Stomach (tissue), 9 donors: ENCODE measurements around the gene TMEFF2. TPM values are rescaled to one million over a fixed set of nuclear protein-coding genes. Genes with fewer than 3 reads are reported as not detected.

Experiments
- DNase-seq, 2 donors: peaks; one replicate each; pipeline versions ENCODE4 v3.0.0 to v3.0.0-alpha.2; 2013 to 2019
- H3K27ac ChIP-seq, 5 donors: fragments of 200-600 bp in 4 of 5; sonication (generic) in 4 of 5; one replicate each; pipeline ENCODE4 v1.5.1; 2013 to 2019; ENCODE audit warnings: mild to moderate bottlenecking in 1 of 5, moderate library complexity in 1 of 5
- H3K27me3 ChIP-seq, 3 donors: fragments of 200-600 bp; sonication (generic); one replicate each; pipeline ENCODE4 v1.5.1; 2017 to 2019; ENCODE audit warnings: mixed run types in 1 of 3
- H3K36me3 ChIP-seq, 4 donors: fragments of 200-600 bp; sonication (generic); 1 replicate in 3 of 4; 2 replicates in 1 of 4; pipeline ENCODE4 v1.5.1; 2016 to 2019
- H3K4me1 ChIP-seq, 4 donors: fragments of 200-600 bp; sonication (generic); one replicate each; pipeline ENCODE4 v1.5.1; 2016 to 2019
- H3K4me3 ChIP-seq, 4 donors: fragments of 200-600 bp; sonication (generic) in 3 of 4; one replicate each; pipeline ENCODE4 v1.5.1; 2016 to 2019; ENCODE audit warnings: mild to moderate bottlenecking in 1 of 4
- H3K9me3 ChIP-seq, 4 donors: fragments of 200-600 bp; sonication (generic); one replicate each; pipeline ENCODE4 v1.5.1; 2016 to 2019
- CTCF ChIP-seq, 7 experiments: fragments of 450-650 bp in 4 of 7; fragments of 200-600 bp in 3 of 7; sonication (generic) in 3 of 7; IDR thresholded peaks; one replicate each; pipeline ENCODE4 v1.5.1; 2016 to 2019; ENCODE audit warnings: antibody characterized with exemption in 7 of 7, control low read depth in 2 of 7, mild to moderate bottlenecking in 1 of 7
- EP300 ChIP-seq: sonication (generic); formaldehyde crosslinking; IDR thresholded peaks from one replicate; pipeline ENCODE4 v1.6.1; 2017; ENCODE audit warnings: antibody characterized with exemption
- POLR2A ChIP-seq, 4 donors: fragments of 450-650 bp; IDR thresholded peaks; one replicate each; pipeline ENCODE4 v1.6.1; 2016; ENCODE audit warnings: antibody characterized with exemption in 4 of 4, control low read depth in 2 of 4, mild to moderate bottlenecking in 1 of 4, moderate library complexity in 1 of 4
- POLR2AphosphoS5 ChIP-seq, 3 donors: sonication (generic); formaldehyde crosslinking; IDR thresholded peaks; one replicate each; pipeline ENCODE4 v1.6.1; 2016; ENCODE audit warnings: antibody characterized with exemption in 3 of 3
- WGBS, 5 donors: extraction: QIAGEN DNeasy Blood & Tissue Kit in 3 of 5; methylation state at CpG; one replicate each; pipeline versions ENCODE4 v1.1.5 to v1.1.7; 2013 to 2018; 5-methylcytosine and 5-hydroxymethylcytosine counted together
- intact Hi-C: fragments of 100-400 bp; cut with DNase I; formaldehyde crosslinking; loops from one replicate; pipeline ENCODE4 v1.15.1; 2023; ENCODE audit warnings: low total_unique reads
- polyA plus RNA-seq, 3 donors: library from polyadenylated mRNA; stranded (reverse); fragments of 200-250 nt; gene quantifications; one replicate each; pipeline ENCODE4 v1.2.3, GENCODE V29; 2013
- total RNA-seq, 5 donors: library from RNA; depleted of rRNA; stranded (reverse); fragments of >200 nt; gene quantifications; one replicate each; pipeline versions ENCODE4 v1.1.0 to v1.2.3, GENCODE V29; 2014 to 2016
- donor health status: healthy with polysubstance abuse.
- donor health status: Bipolar disorder and iron deficiency.
- donor health status: healthy.

Gene TMEFF2
- total and polyA plus RNA-seq, 8 donors = 0.23 to 0.50 (median 0.37) TPM; not detected in 3

- no peaks in the 10 kb centered on the region for H3K4me1 ChIP-seq
- intact Hi-C loops = no loop called here
- no peak overlapping the region for H3K4me3 ChIP-seq
- H3K27me3 ChIP-seq = no peaks in the 10 kb centered on the region
- H3K9me3 ChIP-seq = no peaks in the 10 kb centered on the region
- no peak for DNase-seq
- no peaks in the 10 kb centered on the region for H3K36me3 ChIP-seq
- no peak for TF ChIP-seq POLR2AphosphoS5 (IDR thresholded peaks at IDR 0.05)
- TF ChIP-seq POLR2A (IDR thresholded peaks at IDR 0.05) = no peak
- no peak for TF ChIP-seq CTCF (IDR thresholded peaks at IDR 0.05)
- no peak overlapping the region for H3K27ac ChIP-seq
These were observed 285.9 kb downstream of the TMEFF2 start for GRCh38 chr2:191908874-191909273.

- WGBS, 5 donors = 67 to 90% (median 83%) methylated on average over 3 of the region's 3 CpGs
- Histone ChIP-seq H3K27ac (no peak overlapping the region), H3K9me3 (no peaks in the 10 kb centered on the region), H3K36me3 (no peaks in the 10 kb centered on the region), H3K4me3 (no peak overlapping the region), H3K4me1 (no peaks in the 10 kb centered on the region), H3K27me3 (no peaks in the 10 kb centered on the region)
- TF ChIP-seq EP300 = no peak
- TF ChIP-seq POLR2A (IDR thresholded peaks at IDR 0.05) = no peak
- no peak for TF ChIP-seq CTCF (IDR thresholded peaks at IDR 0.05)
- no peak for TF ChIP-seq POLR2AphosphoS5 (IDR thresholded peaks at IDR 0.05)
- intact Hi-C loops = no loop called here
- no peak for DNase-seq
These were observed 287.2 kb downstream of the TMEFF2 start for GRCh38 chr2:191907545-191907944.

GRCh38 chr2:191907091-191907490 is 287.6 kb downstream of the TMEFF2 start:
- intact Hi-C loops = no loop called here
- TF ChIP-seq POLR2A (IDR thresholded peaks at IDR 0.05) (no peak), EP300 (no peak), POLR2AphosphoS5 (IDR thresholded peaks at IDR 0.05) (no peak), CTCF (IDR thresholded peaks at IDR 0.05) (no peak)
- no peaks in the 10 kb centered on the region for H3K9me3 ChIP-seq
- H3K4me3 ChIP-seq = no peak overlapping the region
- no peaks in the 10 kb centered on the region for H3K27me3 ChIP-seq
- no peaks in the 10 kb centered on the region for H3K4me1 ChIP-seq
- H3K27ac ChIP-seq = no peak overlapping the region
- no peak for DNase-seq
- no peaks in the 10 kb centered on the region for H3K36me3 ChIP-seq

GRCh38 chr2:191905336-191905735 is 289.4 kb downstream of the TMEFF2 start:
- Histone ChIP-seq H3K36me3 (no peaks in the 10 kb centered on the region), H3K27me3 (no peaks in the 10 kb centered on the region), H3K4me3 (no peak overlapping the region), H3K9me3 (peaks cover 0 to 8% (median 0%) of the 10 kb centered on the region in 4 donors), H3K27ac (no peak overlapping the region), H3K4me1 (no peaks in the 10 kb centered on the region)
- TF ChIP-seq POLR2AphosphoS5 (IDR thresholded peaks at IDR 0.05) (no peak), EP300 (no peak), POLR2A (IDR thresholded peaks at IDR 0.05) (no peak), CTCF (IDR thresholded peaks at IDR 0.05) (no peak)
- no peak for DNase-seq
- 70 to 79% (median 75%) methylated on average over 4 of the region's 4 CpGs for WGBS, 5 donors
- intact Hi-C loops = no loop called here
